ENCODE measurements around the gene C18orf63.

The C18orf63 gene

GRCh38 chr18:74278058-74278457, 37.6 kb upstream of the C18orf63 start:
- no peaks in the 10 kb centered on the region for H3K79me2 ChIP-seq (ENCODE audit: control insufficient read depth, low read length)

GRCh38 chr18:74278983-74279382, 36.7 kb upstream of the C18orf63 start:
- H4K20me1 ChIP-seq (ENCODE audit: control insufficient read depth, insufficient read depth, low read depth, low read length), result no peaks in the 10 kb centered on the region
- no peak overlapping the region for H3K4me2 ChIP-seq (ENCODE audit: low read length)
- H3K27me3 ChIP-seq (ENCODE audit: control insufficient read depth, low read length), result no peaks in the 10 kb centered on the region
- no peaks in the 10 kb centered on the region for H3K9me2 ChIP-seq (replicated peaks; ENCODE audit: control insufficient read depth, low read length)
- H3K9me3 ChIP-seq (ENCODE audit: control insufficient read depth, insufficient read depth, low read length), result no peaks in the 10 kb centered on the region
- TF ChIP-seq CTCF (IDR thresholded peaks at IDR 0.05; ENCODE audit: low read depth, low read length, poor library complexity, severe bottlenecking) (no peak), EZH2phosphoT487 (IDR thresholded peaks at IDR 0.05; ENCODE audit: borderline replicate concordance, low read length) (no peak)
- H3K4me1 ChIP-seq (ENCODE audit: control insufficient read depth, low read length), result no peaks in the 10 kb centered on the region
- no peak overlapping the region for H3K4me3 ChIP-seq (ENCODE audit: low read length)
- H3F3A ChIP-seq (ENCODE audit: control insufficient read depth, insufficient read depth), result no peaks in the 10 kb centered on the region
- H3K36me3 ChIP-seq (ENCODE audit: control insufficient read depth, low read length), result no peaks in the 10 kb centered on the region
- H3K27ac ChIP-seq (ENCODE audit: low read depth, low read length), result no peak overlapping the region
- H3K79me2 ChIP-seq (ENCODE audit: control insufficient read depth, low read length), result no peaks in the 10 kb centered on the region

More at GRCh38 chr18:74278058-74278457, 37.6 kb upstream of the C18orf63 start:
- Histone ChIP-seq H3K36me3 (ENCODE audit: control insufficient read depth, low read length) (no peaks in the 10 kb centered on the region), H3K27me3 (ENCODE audit: control insufficient read depth, low read length) (no peaks in the 10 kb centered on the region), H3F3A (ENCODE audit: control insufficient read depth, insufficient read depth) (no peaks in the 10 kb centered on the region), H3K9me3 (ENCODE audit: control insufficient read depth, insufficient read depth, low read length) (no peaks in the 10 kb centered on the region), H3K27ac (ENCODE audit: low read depth, low read length) (no peak overlapping the region), H3K4me3 (ENCODE audit: low read length) (no peak overlapping the region), H3K9me2 (replicated peaks; ENCODE audit: control insufficient read depth, low read length) (no peaks in the 10 kb centered on the region), H3K4me2 (ENCODE audit: low read length) (no peak overlapping the region), H3K4me1 (ENCODE audit: control insufficient read depth, low read length) (no peaks in the 10 kb centered on the region), H4K20me1 (ENCODE audit: control insufficient read depth, insufficient read depth, low read depth, low read length) (no peaks in the 10 kb centered on the region)
- TF ChIP-seq EZH2phosphoT487 (IDR thresholded peaks at IDR 0.05; ENCODE audit: borderline replicate concordance, low read length) (no peak), CTCF (IDR thresholded peaks at IDR 0.05; ENCODE audit: low read depth, low read length, poor library complexity, severe bottlenecking) (no peak)

GRCh38 chr18:74281011-74281979, 34.3 kb upstream of the C18orf63 start:
- H3K27ac ChIP-seq (ENCODE audit: low read depth, low read length), result no peak overlapping the region
- no peaks in the 10 kb centered on the region for H3K4me1 ChIP-seq (ENCODE audit: control insufficient read depth, low read length)

More at GRCh38 chr18:74281011-74281979, 34.3 kb upstream of the C18orf63 start:
- Histone ChIP-seq H3K79me2 (ENCODE audit: control insufficient read depth, low read length) (peaks cover 2% of the 10 kb centered on the region; the same call in 1 of the 2 replicates), H3F3A (ENCODE audit: control insufficient read depth, insufficient read depth) (no peaks in the 10 kb centered on the region), H3K4me2 (ENCODE audit: low read length) (no peak overlapping the region), H3K27me3 (ENCODE audit: control insufficient read depth, low read length) (no peaks in the 10 kb centered on the region), H3K9me2 (replicated peaks; ENCODE audit: control insufficient read depth, low read length) (no peaks in the 10 kb centered on the region), H3K36me3 (ENCODE audit: control insufficient read depth, low read length) (no peaks in the 10 kb centered on the region), H3K4me3 (ENCODE audit: low read length) (no peak overlapping the region), H4K20me1 (ENCODE audit: control insufficient read depth, insufficient read depth, low read depth, low read length) (no peaks in the 10 kb centered on the region), H3K9me3 (ENCODE audit: control insufficient read depth, insufficient read depth, low read length) (no peaks in the 10 kb centered on the region)
- no peak for TF ChIP-seq CTCF (IDR thresholded peaks at IDR 0.05; ENCODE audit: low read depth, low read length, poor library complexity, severe bottlenecking)
- TF ChIP-seq EZH2phosphoT487 (IDR thresholded peaks at IDR 0.05; ENCODE audit: borderline replicate concordance, low read length), result no peak

Measured in DOHH2 (cell line).